Measurements from ENCODE around the gene STEAP4. TPM values are rescaled to one million over a fixed set of nuclear protein-coding genes. Genes with fewer than 3 reads are reported as not detected.
"Not testable (repeated sequence)": the region's sequence is repeated elsewhere in the genome, so short reads cannot be mapped to it uniquely, and the experiment has no call there.

Gene STEAP4
- total and polyA plus RNA-seq, 2 experiments from 2014 or later, result 0.06 TPM; not detected in 1

GRCh38 chr7:88258296-88258695, 48.4 kb downstream of the STEAP4 start:
- not testable (repeated sequence) for H3K36me3 ChIP-seq (ENCODE audit: insufficient read depth); H3K4me3 Mint-ChIP-seq; H3K4me2 ChIP-seq; H3K27ac ChIP-seq (ENCODE audit: low read depth); H3K27me3 Mint-ChIP-seq (ENCODE audit: insufficient read depth, low read depth, poor library complexity); H3K27me3 ChIP-seq (ENCODE audit: insufficient read depth); DNase-seq (ENCODE audit: low spot score); H3K79me2 ChIP-seq (replicated peaks; ENCODE audit: insufficient read depth); H3K4me1 ChIP-seq (ENCODE audit: insufficient read depth); H3K9me2 ChIP-seq (ENCODE audit: insufficient read depth); H2AFZ ChIP-seq; H3F3A ChIP-seq (replicated peaks; ENCODE audit: low read depth); H4K20me1 ChIP-seq (replicated peaks; ENCODE audit: insufficient read depth); H3K4me1 Mint-ChIP-seq; H3K27ac Mint-ChIP-seq; H3K4me3 ChIP-seq; ATAC-seq
- Mint-ChIP-seq H3K36me3 (ENCODE audit: low read depth) (peaks cover 15% of the 10 kb centered on the region), H3K9me3 (peaks cover 25% of the 10 kb centered on the region)

GRCh38 chr7:88256906-88257305, 49.8 kb downstream of the STEAP4 start:
- no peaks in the 10 kb centered on the region for H4K20me1 ChIP-seq (replicated peaks; ENCODE audit: insufficient read depth)
- Mint-ChIP-seq H3K27me3 (ENCODE audit: insufficient read depth, low read depth, poor library complexity) (no peaks in the 10 kb centered on the region), H3K4me1 (no peaks in the 10 kb centered on the region), H3K9me3 (peaks cover 28% of the 10 kb centered on the region), H3K36me3 (ENCODE audit: low read depth) (peaks cover 17% of the 10 kb centered on the region), H3K4me3 (no peak overlapping the region), H3K27ac (no peak overlapping the region)
- H3K4me3 ChIP-seq, result no peak overlapping the region
- no peaks in the 10 kb centered on the region for H3K27me3 ChIP-seq (ENCODE audit: insufficient read depth)
- no peaks in the 10 kb centered on the region for H3K4me1 ChIP-seq (ENCODE audit: insufficient read depth)
- H3K4me2 ChIP-seq, result no peak overlapping the region
- no peaks in the 10 kb centered on the region for H3F3A ChIP-seq (replicated peaks; ENCODE audit: low read depth)
- H3K27ac ChIP-seq (ENCODE audit: low read depth), result no peak overlapping the region
- H3K36me3 ChIP-seq (ENCODE audit: insufficient read depth), result no peaks in the 10 kb centered on the region
- H3K9me2 ChIP-seq (ENCODE audit: insufficient read depth), result 0 out of 2 replicates have a peak, but pooled peaks cover 2% of the 10 kb centered on the region
- H2AFZ ChIP-seq, result no peak overlapping the region
- ATAC-seq, result no peak
- DNase-seq (ENCODE audit: low spot score), result no peak
- no peaks in the 10 kb centered on the region for H3K79me2 ChIP-seq (replicated peaks; ENCODE audit: insufficient read depth)
- TF ChIP-seq ZNF331 (CRISPR knock-in tag; IDR thresholded peaks at IDR 0.05; ENCODE audit: low read depth) (no peak), ZNF462 (CRISPR knock-in tag; IDR thresholded peaks at IDR 0.05) (no peak), CREB1 (CRISPR knock-in tag; IDR thresholded peaks at IDR 0.05; ENCODE audit: low read depth) (no peak), REST (IDR thresholded peaks at IDR 0.05; ENCODE audit: unreplicated experiment) (no peak), CTCF (conservative IDR thresholded peaks at IDR 0.05; ENCODE audit: low read depth in 2 of 2) (no peak), POLR2AphosphoS5 (IDR thresholded peaks at IDR 0.05; ENCODE audit: low read depth) (no peak), ETS1 (IDR thresholded peaks at IDR 0.05) (no peak), JUNB (IDR thresholded peaks at IDR 0.05; ENCODE audit: unreplicated experiment) (no peak), STAT1 (IDR thresholded peaks at IDR 0.05; ENCODE audit: unreplicated experiment) (no peak), EZH2phosphoT487 (IDR thresholded peaks at IDR 0.05; ENCODE audit: unreplicated experiment) (no peak)

Measured in GM23338 (cell line).